ENCODE results near the gene OLFML3.

The OLFML3 gene, protein sequence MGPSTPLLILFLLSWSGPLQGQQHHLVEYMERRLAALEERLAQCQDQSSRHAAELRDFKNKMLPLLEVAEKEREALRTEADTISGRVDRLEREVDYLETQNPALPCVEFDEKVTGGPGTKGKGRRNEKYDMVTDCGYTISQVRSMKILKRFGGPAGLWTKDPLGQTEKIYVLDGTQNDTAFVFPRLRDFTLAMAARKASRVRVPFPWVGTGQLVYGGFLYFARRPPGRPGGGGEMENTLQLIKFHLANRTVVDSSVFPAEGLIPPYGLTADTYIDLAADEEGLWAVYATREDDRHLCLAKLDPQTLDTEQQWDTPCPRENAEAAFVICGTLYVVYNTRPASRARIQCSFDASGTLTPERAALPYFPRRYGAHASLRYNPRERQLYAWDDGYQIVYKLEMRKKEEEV

GRCh38 chr1:113978863-113979702, at the start of gene OLFML3:
TSS of gene OLFML3 (plus strand) at chr1:113979474. CDS start at chr1:113979517, 43 bp downstream.
- in situ Hi-C loops (cut with MboI; ENCODE audit: low sequenced_read_pairs), result loop anchor here (25.0 kb wide), 1 partner anchor 308 kb away; no protein-coding TSS in a partner anchor

DNA sequence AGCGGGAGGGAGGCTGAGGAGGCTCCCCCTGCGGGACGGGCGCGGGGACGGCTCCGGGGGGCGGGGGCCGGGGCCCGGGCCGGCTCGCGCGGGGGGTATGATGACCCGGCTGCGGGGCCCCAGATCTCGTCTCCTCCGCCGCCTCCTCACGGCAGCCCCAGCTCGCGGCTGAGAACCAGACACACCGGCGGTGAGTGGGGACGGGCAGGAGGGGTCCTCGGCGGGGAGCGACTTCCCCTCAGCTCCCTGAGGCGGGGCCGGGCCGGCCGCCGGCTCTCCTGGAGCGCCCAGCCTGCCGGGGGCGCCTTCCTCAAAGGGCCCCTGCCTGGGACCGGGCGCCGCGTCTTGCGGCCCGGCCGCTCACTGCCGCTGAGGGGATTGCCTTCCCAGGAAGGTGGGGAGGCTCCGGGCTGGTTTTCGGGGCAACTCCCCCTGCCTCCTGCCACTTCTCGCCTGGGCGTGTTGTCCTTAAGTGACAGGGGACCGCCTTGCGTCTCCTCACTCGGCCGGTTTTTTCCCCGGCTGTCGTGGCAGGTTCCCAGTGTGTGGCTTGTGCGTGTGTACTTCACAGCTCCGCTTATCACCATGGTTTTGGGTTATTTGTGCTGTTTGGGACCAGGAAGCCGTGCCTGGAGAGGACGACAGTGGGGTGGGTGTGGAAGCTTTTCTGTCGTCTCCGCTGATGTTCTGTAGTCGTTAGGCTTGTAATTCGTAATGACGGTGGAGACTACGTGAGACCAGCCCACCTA, 49.4 kb upstream of the OLFML3 start:
- in situ Hi-C loops (cut with MboI; ENCODE audit: low sequenced_read_pairs), result no loop called here

DNA sequence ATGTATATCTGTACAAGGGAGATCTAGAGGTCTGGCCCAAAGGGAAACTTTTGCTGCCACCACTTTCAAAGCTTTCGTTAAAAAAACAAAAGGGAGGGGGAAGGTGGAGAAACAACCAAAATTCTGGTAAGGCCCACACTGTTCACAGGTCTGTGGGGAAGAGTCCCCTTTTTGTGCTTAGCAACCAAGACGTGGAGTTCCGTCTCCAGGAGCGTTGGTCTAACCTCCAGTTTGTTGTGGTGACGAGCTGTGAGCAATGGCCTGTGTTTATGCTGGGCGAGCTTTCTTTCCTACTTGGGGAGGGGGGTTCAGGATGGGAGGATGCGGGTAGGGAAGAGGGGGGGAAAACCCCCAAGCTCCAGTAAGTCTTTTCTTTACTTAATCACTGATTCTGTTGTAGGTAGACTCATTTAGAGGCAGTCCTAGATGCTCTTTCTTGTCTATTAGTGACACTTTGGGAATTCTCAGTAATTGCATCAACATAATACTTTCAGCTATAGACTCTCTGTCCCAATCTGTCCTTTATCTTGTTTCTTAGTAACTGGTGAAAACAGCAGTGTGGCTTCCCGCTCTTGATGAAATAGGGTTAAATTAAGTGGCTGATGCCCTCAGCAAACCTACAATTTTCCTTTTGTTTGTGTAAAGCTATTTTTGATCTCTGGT, 48.6 kb upstream of the OLFML3 start:
- in situ Hi-C loops (cut with MboI; ENCODE audit: low sequenced_read_pairs), result no loop called here

DNA sequence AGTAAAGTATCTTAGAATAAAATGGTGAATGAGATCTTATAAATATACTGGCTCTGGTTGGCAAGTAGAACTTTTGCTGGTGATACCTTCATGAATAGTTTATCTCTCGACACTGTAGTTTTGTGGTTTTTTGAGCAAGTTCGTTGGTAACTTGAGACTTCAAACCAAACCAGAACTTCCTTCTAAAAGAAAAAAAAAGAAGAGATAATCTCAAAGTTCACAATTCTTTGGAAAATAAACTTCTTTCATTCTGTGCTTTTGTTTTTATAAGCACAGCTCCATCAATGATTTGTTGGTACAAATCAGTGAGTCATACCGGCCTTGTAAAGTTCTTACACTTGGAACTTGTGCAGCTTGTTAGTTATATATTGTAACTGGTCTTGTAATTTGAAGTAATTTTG, 47.8 kb upstream of the OLFML3 start:
- in situ Hi-C loops (cut with MboI; ENCODE audit: low sequenced_read_pairs), result no loop called here

DNA sequence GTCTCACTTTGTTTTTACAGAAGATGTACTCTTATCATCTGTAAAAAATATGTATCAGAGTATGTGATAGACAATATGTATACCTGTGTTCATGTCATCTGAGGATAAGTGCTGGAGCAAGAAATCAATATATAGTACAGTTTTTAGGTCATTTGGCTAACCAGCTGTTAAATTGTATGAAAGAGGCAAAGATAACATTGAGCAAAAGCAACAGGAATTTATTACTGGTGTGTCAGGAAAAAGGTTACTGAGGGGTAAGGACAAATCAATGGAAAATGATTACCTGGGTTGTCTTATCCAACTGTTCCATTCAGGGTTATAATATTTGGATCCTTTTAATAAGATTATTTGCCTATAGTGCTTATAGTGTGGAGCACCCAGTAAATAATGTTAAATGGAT, 45.3 kb upstream of the OLFML3 start:
- in situ Hi-C loops (cut with MboI; ENCODE audit: low sequenced_read_pairs), result no loop called here

- in situ Hi-C loops (cut with MboI; ENCODE audit: low sequenced_read_pairs), result no loop called here
Measured at GRCh38 chr1:113934511-113935055, 44.7 kb upstream of the OLFML3 start.

GRCh38 chr1:113935176-113935575, 44.1 kb upstream of the OLFML3 start:
- in situ Hi-C loops (cut with MboI; ENCODE audit: low sequenced_read_pairs), result no loop called here

- in situ Hi-C loops (cut with MboI; ENCODE audit: low sequenced_read_pairs), result no loop called here
Measured at GRCh38 chr1:113935970-113936369, 43.3 kb upstream of the OLFML3 start.

GRCh38 chr1:113937146-113937545, 42.1 kb upstream of the OLFML3 start:
- in situ Hi-C loops (cut with MboI; ENCODE audit: low sequenced_read_pairs), result no loop called here

- in situ Hi-C loops (cut with MboI; ENCODE audit: low sequenced_read_pairs), result no loop called here
Measured at GRCh38 chr1:113938192-113938591, 41.1 kb upstream of the OLFML3 start.

GRCh38 chr1:113940365-113941244, 38.7 kb upstream of the OLFML3 start:
- in situ Hi-C loops (cut with MboI; ENCODE audit: low sequenced_read_pairs), result no loop called here

DNA sequence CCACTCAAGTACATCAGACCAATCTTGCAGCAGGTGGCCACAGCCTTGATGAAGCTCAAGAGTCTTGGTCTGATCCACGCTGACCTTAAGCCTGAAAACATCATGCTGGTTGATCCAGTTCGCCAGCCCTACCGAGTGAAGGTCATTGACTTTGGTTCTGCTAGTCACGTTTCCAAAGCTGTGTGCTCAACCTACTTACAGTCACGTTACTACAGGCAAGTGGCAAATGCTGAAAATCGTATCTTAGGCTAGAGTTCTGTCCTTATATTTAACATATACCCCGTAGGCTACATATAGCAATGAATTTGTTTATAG, 38.1 kb upstream of the OLFML3 start:
- in situ Hi-C loops (cut with MboI; ENCODE audit: low sequenced_read_pairs), result no loop called here

- in situ Hi-C loops (cut with MboI; ENCODE audit: low sequenced_read_pairs), result no loop called here
Measured at GRCh38 chr1:113942527-113942926, 36.7 kb upstream of the OLFML3 start.

DNA sequence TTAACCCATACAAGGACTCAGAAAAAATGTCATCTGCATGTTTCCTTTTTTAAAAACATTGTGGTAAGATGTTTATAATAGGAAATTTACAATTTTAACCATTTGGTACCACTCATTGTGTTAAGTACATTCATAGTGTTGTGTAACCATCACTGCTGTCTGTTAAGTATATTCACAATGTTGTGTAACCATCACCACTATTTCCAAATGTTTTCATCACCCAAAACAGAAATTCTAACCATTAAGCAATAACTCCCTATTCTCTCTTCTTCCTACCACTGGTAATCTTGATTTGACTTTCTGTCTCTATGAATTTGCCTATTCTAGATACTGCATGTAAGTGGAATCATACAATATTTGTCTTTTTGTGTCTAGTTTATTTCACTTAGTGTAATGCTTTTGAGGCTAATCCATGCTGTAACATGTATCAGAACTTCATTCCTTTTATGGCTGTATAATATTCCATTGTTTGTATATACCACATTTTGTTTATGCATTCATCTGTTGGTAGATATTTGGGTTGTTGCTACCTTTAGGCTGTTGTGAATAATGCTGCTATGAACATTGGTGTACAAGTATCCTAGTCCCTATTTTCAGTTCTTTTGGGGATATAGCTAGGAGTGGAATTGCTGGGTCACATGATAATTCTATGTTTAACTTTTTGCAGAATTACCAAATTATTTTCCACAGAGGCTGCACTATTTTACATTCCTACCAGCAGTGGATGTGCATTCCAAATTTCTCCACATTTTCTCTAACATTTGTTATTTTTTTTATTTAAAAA, 36.1 kb upstream of the OLFML3 start:
- in situ Hi-C loops (cut with MboI; ENCODE audit: low sequenced_read_pairs), result no loop called here

- in situ Hi-C loops (cut with MboI; ENCODE audit: low sequenced_read_pairs), result no loop called here
Measured at GRCh38 chr1:113945329-113945728, 33.9 kb upstream of the OLFML3 start.

GRCh38 chr1:113946112-113946511, 33.2 kb upstream of the OLFML3 start:
- in situ Hi-C loops (cut with MboI; ENCODE audit: low sequenced_read_pairs), result no loop called here

- in situ Hi-C loops (cut with MboI; ENCODE audit: low sequenced_read_pairs), result no loop called here
Measured at GRCh38 chr1:113946678-113947387, 32.4 kb upstream of the OLFML3 start.

DNA sequence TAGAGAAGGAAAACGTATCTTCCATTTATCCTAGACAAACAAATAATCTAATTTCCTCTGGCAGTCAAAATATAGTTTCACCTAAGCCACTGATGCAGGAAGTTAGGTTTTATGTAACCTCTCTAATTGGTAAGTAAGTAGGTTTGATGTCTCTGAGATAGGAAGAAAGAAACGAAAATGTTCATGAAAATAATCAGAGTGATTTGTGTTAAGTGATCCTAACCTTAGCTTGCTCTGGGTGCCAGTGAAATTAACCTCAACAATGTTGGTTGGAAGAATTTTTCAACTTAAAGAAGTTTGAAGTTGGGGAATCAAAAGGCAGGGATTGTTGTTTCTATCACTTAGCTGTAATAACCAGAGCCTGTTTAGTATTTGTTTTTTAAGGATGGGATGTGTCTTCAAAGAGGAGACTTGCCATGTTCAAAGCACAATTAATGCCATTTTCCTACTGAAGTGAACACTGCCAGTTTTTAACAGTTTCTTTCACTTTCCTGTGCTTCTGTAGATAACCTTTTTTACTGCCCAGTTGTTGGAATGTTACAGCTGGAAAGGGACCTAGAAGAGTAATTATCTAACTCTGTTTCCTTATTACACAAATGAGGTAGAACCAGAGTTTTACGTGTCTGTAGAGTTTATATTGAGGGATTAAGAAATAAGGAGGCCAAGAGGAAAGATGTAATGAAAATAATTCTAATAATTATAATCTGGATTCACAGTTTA, 31.7 kb upstream of the OLFML3 start:
- in situ Hi-C loops (cut with MboI; ENCODE audit: low sequenced_read_pairs), result no loop called here

All from HL-60/S4 treated with phorbol 12-myristate 13-acetate at 8.2 ng/mL for 4 days and 3 days (cell line).